Inferior parietal cortex (tissue), 1 donor: ENCODE results near the gene CIB2.

Experiments used
- DNase-seq: peaks from one replicate; pipeline ENCODE4 v3.0.0-alpha.2; 2016; ENCODE audit errors: extremely low spot score

Gene CIB2

DNA sequence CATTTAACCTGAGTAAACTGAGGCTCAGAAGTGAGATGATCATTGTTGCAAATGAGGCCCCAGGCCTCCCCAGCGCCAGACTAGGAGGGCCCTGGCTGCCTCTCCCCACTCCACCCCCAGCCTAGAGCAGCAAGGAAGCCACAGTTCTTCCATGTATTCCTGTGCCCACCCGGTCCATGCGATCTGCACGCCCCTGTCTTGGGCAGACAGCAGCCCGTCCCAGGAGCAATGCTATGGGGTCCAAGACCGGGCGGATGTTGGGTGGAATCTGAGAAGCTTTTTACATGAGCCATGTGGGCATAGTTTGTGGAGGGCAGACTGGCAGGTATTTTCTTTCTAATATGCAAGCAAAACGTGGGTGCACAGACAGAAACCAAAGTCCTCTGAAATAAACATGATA lies 23.8 kb downstream of the CIB2 start:
- DNase-seq, result no peak

DNA sequence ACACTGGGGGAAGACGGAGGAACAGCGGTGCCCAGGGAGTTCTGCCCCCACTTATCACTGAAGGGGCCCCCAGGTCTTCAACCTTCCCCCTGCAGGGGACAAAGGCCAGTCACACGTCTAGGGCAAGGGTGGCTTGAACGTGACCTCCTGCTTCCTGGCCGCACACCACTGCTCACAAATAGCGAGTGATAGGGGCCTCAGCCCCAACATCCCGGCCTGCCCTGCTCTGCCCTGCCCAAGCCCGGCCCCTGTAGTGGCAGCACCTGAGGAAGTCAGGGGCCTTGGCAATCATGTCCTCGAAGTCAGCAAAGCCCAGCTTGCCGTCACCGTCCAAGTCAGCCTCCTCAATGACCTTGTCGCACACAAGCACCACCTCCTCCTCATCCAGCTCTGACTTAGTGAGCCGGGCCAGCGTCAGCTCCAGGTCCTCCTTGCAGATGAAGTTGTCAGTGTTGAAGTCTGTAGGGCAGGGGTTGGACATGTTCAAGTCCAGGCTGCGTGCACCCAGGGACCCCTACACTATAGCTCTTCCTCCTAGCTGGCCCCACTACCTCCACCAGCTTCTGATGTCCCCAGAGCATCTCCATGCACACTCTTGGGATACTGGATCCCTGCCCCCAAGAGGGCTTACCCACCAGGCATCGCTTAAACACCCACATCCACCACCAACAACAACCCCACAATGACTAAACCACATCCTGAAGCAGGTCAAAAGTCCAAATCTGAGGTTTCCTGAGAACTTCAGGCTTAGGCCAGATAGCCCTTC lies 25.6 kb downstream of the CIB2 start:
- no peak for DNase-seq

DNA sequence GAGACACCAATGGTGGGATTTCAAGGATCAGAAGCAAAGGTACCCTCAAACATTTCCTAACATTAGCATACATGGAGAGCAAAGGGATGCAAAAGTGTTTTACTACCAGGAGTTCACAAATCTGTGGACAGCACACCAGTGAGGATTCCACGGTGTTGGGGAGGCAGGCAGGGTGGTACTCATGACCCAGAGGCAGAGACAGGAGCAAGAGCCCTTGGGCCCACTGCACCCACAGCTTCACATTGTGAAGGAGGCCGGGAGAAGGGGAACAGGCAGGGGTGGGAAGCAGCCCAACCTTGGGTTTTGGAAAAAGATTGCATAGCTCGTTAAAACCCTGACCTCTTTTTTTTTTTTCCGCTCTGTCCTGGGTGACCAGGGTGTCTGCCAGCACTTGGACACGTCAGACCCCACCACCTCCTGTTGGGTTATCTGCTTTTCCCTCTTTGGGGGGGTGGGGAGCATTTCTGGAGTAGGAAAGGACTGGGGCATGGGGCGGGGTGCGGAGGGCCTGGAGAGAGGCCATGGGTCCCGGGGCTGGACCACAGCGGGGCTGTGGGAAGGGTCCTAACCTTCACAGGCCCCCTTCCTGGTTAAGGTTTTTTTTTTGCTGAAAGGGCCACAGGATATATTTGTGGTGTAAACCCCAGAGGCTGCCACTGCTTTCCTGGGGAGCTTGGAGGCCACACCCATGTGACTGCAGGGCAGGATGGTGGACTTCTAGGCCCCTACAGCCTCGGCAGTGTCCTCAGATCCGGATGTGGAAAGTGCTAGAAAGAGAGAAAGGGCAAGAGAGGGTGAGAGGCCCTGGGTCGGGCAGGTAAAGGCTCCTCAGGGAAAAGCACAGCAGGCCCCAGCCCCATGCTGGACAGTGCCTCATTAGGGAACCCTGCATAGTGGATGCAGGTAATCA lies 26.4 kb downstream of the CIB2 start:
- no peak for DNase-seq

DNA sequence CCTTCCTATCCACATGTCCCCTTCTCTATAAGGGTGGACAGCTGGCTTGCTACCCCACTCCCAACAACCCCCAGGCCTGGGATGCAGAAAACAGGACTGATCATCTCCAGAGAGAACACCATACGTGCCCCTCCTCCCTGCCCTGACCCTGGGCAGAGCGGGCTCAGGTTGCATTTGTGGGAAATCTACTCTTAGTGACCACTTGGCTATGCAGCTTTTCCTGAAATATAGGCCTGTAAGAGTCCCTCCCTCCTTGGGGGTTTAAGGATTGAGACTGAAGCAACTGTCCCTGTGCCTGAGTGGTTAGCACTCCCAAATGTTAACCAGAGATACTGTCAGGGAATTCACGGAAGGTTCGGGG lies 27.1 kb downstream of the CIB2 start:
- DNase-seq, result no peak

DNA sequence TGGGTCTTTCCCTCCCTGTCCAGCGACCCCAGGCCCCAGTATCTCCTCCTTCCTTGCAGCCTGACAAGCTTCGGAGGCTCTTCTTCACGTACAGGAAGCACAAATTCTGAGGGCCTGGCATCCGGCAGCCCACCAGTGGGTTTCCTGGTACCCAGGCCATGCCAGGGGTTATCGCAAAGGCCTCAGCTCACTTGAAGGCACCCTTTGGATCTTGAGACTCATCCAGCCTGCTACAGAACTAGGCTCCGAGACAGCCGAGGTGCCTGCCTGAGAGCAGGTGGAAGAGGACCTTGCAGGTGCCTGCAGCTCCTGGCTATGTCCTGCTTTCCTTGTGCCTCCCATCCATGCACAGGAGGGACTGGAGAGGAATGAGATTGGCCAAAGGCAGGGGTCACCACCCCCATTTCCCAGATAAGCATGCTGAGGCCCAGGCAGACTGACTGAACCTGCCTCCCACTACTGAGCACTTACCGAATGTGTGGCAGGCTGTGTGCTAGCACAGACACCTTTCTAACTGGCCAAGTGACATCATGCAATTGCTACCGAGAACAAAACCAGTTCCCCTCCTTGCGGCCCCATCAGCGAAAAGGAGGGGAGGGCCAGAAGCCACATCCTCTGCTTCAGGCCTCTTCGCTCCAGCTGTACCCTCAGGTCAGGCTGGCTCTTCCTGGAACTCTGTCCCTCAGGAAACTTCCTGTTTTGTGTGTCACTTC lies 27.7 kb downstream of the CIB2 start:
- no peak for DNase-seq

DNA sequence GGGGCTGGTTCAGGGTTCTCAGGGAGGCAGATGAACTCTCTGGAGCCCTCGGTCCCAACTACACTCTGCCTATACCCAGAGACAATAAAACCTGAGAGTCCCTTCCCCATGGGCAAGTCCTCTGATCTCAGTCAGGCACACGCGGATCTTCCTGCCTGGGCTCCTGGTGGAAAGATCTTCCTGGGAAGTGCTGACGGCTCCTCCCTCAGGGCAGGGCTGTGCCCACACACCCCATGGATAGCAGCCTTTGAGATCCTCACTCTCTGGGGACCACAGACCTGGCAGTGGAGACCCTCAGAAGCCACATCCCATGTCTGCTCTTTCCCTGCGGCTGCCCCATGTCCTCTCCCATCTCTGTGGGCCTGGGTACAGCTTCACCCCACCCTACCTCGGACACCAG lies 28.5 kb downstream of the CIB2 start:
- DNase-seq, result no peak

DNA sequence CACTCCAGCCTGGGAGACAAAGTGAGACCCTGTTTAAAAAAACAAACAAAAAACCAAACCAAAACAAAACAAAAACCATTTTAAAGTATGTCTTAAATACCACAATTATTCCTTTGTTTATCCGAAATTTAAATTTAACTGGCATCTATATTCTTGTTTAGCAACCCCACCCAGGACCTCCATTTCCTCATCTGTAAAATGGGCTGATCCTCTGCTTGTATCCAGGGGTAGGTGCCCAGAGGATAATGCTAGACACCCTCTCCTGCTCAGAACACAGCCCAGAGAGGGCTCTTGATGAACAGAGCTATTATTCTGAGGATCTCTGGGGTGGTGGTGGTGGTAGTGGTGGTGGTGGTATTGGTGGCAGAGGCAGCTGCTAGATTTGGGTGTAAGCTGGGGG lies 29.0 kb downstream of the CIB2 start:
- no peak for DNase-seq

DNA sequence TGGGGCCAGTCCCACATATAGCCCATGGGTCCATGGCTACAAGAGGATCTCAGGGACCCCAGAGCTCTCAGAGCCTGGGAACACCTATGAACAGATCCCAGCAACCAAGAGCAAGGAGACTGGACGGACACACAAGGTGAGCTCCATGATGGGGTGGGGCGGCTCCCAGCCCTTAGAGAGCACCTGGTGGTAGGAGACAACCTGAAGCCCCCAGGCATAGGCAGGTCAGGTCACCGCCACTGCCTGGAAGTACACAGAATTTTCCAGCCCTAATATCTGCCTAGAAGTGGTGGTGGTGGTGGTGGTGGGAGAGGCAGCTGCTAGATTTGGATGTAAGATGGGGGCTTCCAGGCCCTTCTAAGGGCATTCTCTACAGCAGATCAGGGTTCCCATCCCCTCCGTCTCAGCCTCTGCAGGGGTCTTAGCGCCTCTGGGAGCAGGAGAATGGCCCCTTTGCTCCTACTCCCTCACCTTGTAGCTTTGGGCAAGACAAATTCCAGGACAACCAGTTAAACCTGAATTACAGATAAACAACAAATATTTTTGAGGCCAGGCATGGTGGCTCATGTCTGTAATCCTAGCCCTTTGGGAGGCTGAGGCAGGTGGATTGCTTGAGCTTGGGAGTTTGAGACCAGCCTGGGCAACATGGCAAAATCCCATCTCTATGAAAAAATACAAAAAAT lies 29.7 kb downstream of the CIB2 start:
- DNase-seq, result no peak

DNA sequence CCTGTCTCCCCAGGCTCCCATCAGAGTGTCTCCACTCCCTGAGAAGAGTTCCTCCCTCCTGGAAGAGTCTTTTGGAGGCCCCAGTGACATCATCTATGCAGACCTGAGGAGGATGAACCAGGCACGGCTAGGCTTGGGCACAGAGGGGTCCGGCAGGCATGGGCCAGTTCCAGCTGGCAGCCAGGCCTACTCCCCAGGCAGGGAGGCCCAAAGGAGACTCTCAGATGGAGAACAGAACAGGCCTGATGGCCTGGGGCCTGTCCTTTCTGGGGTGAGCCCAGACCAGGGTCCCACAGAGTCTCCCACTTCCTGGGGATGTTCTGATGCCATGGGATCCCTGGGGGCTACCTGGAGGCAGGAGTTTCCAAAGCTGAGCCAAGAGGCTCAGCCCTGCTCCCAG lies 30.4 kb downstream of the CIB2 start:
- no peak for DNase-seq

DNA sequence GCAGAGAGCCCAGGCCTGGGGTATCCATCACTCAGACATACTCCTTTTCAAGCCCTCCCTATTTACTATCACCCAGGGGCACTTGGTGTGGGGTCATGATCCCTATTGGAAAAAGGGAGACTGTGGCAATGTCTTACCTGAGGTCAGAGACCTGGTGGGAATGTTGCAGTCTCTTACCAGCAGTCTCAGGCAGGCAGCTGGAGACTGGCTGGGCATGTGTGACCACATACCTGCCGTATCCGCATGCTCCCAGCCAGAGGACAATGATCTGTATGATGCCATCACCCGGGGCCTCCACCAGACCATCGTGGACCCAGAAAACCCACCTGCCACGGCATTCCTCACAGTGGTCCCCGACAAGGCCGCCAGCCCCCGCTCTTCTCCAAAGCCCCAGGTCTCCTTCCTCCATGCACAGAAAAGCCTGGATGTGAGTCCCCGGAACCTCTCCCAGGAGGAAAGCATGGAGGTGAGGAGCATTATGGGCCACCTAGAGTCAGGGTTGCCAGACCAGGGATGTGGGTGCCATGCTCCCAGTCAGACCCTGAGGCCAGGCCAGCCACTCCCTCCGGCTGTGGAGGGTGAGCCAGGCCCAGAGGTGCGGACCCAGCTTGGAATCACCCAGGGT lies 33.0 kb downstream of the CIB2 start:
- DNase-seq, result no peak

DNA sequence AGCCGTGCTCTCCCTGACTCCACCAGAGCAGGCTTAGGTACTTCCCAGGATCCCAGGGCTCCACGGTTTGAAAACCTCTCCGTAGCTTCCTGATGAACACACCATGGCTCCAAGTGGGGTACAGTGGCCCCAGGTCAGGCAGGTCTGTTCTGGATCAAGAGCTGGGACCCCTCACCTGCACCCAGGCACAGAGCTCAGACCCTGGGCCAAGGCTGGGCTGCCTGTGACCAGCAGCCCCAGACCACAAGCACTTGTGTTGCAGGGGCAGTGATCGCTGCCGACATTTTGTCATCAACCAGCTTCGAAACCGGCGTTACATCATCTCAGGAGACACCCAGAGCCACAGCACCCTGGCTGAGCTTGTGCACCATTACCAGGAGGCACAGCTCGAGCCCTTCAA lies 33.6 kb downstream of the CIB2 start:
- no peak for DNase-seq

DNA sequence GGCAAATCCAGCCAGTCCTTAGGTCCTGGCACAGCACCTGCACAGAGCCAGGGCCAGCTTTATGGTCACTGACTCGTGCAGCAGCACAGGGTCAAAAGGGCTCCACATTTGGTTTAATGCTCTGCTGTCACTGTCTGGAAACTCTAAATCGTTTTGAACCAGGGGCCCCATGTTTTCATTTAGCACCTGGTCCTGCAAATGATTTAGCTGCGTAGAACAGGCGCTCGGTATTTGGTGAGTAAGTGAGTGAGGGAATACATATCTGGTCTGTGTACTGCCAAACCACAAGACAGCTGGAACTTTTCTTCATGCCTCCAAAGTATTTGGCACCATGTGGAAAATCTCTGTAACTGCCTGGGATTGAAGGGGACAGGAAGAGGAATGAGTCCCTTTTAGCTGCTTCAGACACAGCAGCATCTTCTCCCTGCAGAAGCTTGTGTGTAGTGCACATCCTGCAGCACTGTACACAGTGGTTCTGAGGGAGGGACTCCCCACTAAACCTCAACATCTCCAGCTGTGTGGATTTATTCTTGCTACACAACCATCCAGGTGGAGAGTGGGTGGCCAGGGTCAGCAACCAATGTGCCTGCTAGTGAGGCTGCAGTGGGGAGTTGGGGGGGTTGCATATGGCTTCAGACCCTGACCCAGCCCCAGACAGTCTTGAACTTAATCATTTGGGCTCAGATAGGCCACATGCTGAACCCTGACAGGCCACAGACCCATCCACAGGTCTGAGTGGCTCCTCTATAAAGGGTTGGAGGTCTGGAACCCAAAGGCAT lies 37.8 kb downstream of the CIB2 start:
- no peak for DNase-seq

DNA sequence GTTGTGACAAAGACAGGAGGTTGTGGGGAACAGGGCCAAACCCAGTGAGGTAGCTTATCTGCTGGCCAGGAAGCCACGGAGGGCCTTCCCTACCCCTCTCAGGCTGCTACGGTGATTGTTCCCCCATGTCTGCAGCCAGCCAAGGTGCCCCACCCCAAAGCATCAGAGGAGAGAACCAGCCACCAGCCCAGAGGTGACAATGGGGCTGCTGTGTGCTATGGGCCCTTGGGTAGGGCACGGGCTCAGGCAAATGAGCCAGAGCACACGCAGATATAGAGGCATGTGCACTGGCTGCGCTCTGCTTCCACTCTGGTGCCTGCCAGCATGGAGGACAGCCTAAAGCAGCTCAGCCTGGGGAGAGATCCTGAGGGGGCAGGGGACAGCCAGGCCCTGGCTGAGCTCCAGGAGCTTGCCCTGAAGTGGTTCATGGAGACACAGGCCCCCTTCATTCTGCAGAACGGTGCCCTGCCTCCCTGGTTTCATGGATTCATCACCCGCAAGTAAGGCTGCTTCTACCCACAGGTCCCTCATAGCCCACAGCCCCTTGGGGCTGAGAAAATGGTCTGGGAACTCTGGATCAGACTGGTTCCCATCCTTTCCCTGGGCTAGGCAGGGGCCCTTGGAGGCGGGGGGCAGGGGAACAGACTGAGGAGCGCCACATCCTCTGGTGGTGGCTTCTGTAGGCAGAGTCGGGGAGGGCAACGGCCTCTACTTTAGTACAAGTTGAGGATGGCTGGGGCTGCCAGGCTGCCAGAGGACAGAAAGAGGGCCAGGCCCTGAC lies 38.8 kb downstream of the CIB2 start, which contains the start of gene SH2D7:
Gene SH2D7, plus strand, starts transcription at position 301 of the 781 bp plus-strand sequence. Its CDS starts 24 bp downstream, at position 325.
- DNase-seq, result no peak

DNA sequence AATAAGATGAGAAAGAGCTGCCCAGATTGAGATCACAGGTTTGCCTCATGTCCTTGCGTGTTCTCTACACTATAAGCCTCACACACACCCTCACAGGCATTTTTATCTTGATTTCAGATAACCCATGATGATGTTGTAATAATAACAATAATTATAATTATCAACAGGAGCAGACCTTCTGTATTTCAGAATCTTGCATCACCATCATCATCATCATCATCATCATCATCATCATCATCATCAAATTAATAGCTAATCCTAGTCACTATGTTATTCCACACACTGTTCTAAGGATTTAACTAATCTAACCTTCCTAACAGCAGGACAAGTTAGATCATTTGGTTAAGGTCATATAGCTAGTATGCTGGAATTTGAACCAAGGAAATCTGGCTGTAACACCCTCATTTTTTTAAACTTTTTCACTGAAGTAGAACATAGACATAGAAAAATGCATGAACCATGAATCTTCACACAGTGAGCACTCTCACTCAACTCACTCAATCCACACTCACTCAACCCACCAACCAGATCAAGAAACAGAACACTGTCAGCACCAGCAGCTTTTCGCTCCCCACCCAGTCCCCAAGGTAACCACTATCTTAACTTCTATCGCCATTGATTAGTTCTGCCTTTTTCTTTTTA lies 40.7 kb downstream of the CIB2 start:
- no peak for DNase-seq

DNA sequence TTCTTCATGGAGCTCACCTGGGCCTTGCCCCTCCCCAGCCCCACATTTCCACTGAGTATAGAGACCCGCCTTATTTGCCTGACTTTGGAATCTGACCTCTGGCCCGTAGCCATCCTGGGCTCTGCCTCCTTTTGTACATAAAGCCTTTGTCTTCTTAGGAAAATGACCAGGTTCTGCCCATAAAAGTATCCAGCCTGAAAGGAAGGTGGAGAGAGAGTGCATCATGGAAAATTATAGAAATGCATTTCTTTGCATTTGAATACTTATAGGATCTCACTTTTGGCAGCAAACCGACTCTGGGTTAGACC lies 42.5 kb downstream of the CIB2 start:
- no peak for DNase-seq

DNA sequence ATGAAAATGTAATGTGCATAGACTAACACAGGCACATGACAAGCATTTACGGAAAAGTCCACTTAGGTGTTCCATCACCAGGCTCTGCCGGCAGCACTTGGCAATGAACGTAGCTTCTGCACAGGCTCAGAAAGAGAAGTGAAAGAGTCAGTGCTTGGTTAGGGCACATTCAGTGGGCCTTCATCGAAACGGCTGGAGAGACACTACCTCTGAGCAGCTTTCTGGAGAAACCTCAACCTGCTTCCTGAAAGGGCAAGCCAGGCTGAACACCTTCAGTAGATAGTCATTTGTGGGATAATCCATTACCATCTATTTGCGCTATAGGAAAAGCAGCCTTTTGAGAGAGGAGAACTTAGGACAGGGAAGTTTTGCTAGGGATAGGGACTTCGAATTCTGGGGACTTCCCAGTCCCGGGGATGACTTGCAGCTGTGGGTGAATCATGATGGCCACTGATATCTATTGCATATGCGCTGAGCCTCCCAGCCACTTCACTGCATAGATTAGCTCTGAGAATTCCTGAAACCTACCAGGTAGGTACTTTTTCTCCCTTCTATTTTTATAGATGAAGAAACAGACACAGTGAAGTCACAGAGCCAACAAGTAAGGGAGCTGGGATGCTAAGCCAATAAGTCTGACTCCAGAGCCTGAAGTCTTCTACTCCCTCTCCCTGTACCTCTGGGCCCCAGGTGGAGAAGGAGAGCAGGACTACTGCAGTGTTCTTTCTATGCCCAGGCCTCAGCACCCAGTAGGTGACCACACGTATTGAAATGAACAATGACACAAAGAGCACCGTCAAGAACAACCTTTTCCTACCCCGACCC lies 43.1 kb downstream of the CIB2 start:
- no peak for DNase-seq

DNA sequence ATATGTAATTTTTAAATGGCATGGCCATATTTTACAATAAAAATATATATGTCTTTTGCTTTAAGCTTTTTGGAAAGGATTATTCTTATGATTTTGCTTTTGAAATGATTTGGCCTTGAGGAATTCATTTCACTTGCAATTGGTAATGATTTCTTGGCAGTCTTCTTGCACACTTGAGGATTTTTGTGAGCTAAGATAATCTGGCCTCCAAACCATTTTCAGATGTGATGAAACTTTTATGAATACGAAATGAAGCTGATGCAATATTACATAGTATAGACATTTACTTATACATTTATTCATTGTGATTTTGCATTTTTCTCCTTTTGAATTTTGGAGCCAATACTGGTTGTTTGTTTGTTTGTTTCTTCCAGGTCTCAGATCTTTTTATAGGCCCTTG lies 45.3 kb downstream of the CIB2 start:
- DNase-seq, result no peak

DNA sequence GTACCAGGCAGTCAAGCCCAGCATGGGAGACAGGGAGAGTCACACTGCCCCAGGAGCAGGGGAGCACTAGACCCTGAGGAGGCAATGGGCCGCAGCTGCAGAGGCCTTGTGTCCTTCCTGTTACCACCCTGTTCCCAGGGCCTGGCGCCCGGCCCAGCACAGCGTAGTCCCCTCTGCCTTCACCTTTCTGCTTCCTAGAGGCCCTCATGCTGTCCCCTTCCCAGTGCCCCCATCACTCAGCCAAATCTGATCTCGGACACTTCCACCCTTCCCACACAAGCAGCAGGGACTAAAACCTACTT lies 46.8 kb downstream of the CIB2 start:
- DNase-seq, result no peak
